A549 (cell line): ENCODE measurements around the gene OR10AD1. TPM values are rescaled to one million over a fixed set of nuclear protein-coding genes. Genes with fewer than 3 reads are reported as not detected.

Experiments used
- ATAC-seq, 2 experiments: fragments of 200-7000 bp in 1 of 2; fragments of >200 bp in 1 of 2; cut with Nextera tagmentation in 1 of 2; cut with Tn5 transposase in 1 of 2; 3 replicates each; pipeline versions ENCODE4 v1.8.0 to v1.9.1; 2018 to 2020; ENCODE audit warnings: mild to moderate bottlenecking in 1 of 2, moderate library complexity in 1 of 2
- CTCF ChIA-PET: fragments of 300-600 bp; sonication (Branson Sonifier 250); formaldehyde crosslinking; extraction: SDS; loops from one replicate; lab custom pipeline; 2021; ENCODE audit warnings: antibody characterized with exemption, inconsistent platforms; lab: Yijun Ruan, JAX
- POLR2A ChIA-PET: fragments of 350-600 bp; formaldehyde crosslinking; extraction: SDS; loops from one replicate; lab custom pipeline; 2021; ENCODE audit warnings: antibody characterized with exemption, inconsistent platforms; lab: Yijun Ruan, JAX
- DNase-seq, 2 experiments: peaks; one replicate each; pipeline versions ENCODE4 v3.0.0 to v3.0.0-alpha.2; 2011 to 2016; ENCODE audit warnings: low read depth in 1 of 2, low spot score in 1 of 2
- FAIRE-seq: peaks from 2 replicates; lab custom pipeline; 2011; peaks lifted over from hg19 to GRCh38; lab: Jason Lieb, UNC
- H3K27ac ChIP-seq, 2 experiments: fragments of >200 bp; sonication (Bioruptor Twin); formaldehyde crosslinking; 3 replicates each; pipeline ENCODE4 v1.5.1; 2016 to 2017
- H3K4me1 ChIP-seq: fragments of >200 bp; sonication (Bioruptor Twin); formaldehyde crosslinking; 3 replicates; pipeline ENCODE4 v1.6.1; 2016
- H3K4me2 ChIP-seq: fragments of >200 bp; sonication (Bioruptor Twin); formaldehyde crosslinking; 3 replicates; pipeline ENCODE4 v1.6.1; 2016
- H3K4me3 ChIP-seq: fragments of >200 bp; sonication (Bioruptor Twin); formaldehyde crosslinking; 3 replicates; pipeline ENCODE4 v1.5.1; 2016
- H3K9me3 ChIP-seq: fragments of >200 bp; sonication (Bioruptor Twin); formaldehyde crosslinking; 3 replicates; pipeline ENCODE4 v1.6.1; 2016
- CBX2 ChIP-seq: fragments of 200-600 bp; sonication (generic); IDR thresholded peaks from 2 replicates; pipeline ENCODE4 v1.6.1; 2016; ENCODE audit warnings: low read depth, mild to moderate bottlenecking, borderline replicate concordance
- CBX8 ChIP-seq: fragments of 200-600 bp; sonication (generic); IDR thresholded peaks from 2 replicates; pipeline ENCODE4 v1.6.1; 2016
- EHF ChIP-seq: fragments of 250-450 bp; sonication (Bioruptor Pico); IDR thresholded peaks from 2 replicates; pipeline ENCODE4 v1.5.0; 2020; ENCODE audit warnings: mild to moderate bottlenecking
- EHMT2 ChIP-seq: fragments of 200-600 bp; sonication (generic); IDR thresholded peaks from 2 replicates; pipeline ENCODE4 v1.6.1; 2016; ENCODE audit warnings: antibody characterized with exemption, low read depth, mild to moderate bottlenecking, moderate library complexity
- FOSB ChIP-seq: fragments of 250-450 bp; sonication (Bioruptor Pico); IDR thresholded peaks from 2 replicates; pipeline ENCODE4 v1.5.0; 2020; ENCODE audit warnings: mild to moderate bottlenecking, moderate library complexity
- FOSL2 ChIP-seq, 2 experiments: fragments of 450-650 bp in 1 of 2; fragments of >200 bp in 1 of 2; sonication (Bioruptor Twin) in 1 of 2; formaldehyde crosslinking; IDR thresholded peaks; 2 replicates each; pipeline versions ENCODE4 v1.5.0 to v1.6.1; 2016 to 2020; ENCODE audit warnings: mild to moderate bottlenecking in 1 of 2, moderate library complexity in 1 of 2
- HEYL ChIP-seq: fragments of 250-450 bp; sonication (Bioruptor Pico); IDR thresholded peaks from 2 replicates; pipeline ENCODE4 v1.8.0; 2021; ENCODE audit warnings: mild to moderate bottlenecking, moderate library complexity
- HOXA7 ChIP-seq: fragments of 250-450 bp; sonication (Bioruptor Pico); IDR thresholded peaks from 2 replicates; pipeline ENCODE4 v1.5.0; 2020; ENCODE audit warnings: mild to moderate bottlenecking, moderate library complexity
- JUN ChIP-seq, 2 experiments: fragments of >200 bp; sonication (Bioruptor Twin); formaldehyde crosslinking; IDR thresholded peaks; 2 replicates in 1 of 2; 3 replicates in 1 of 2; pipeline ENCODE4 v1.6.1; 2016 to 2017
- MAZ ChIP-seq: fragments of 150-350 bp; IDR thresholded peaks from 2 replicates; pipeline ENCODE4 v1.6.1; 2014; ENCODE audit warnings: antibody characterized with exemption, low read depth, low read length, borderline replicate concordance
- NFE2L2 ChIP-seq: fragments of 150-350 bp; conservative IDR thresholded peaks from 2 replicates; pipeline ENCODE4 v1.6.1; 2014; ENCODE audit warnings: low read length
- NR3C1 ChIP-seq: fragments of >200 bp; sonication (Bioruptor Twin); formaldehyde crosslinking; IDR thresholded peaks from 3 replicates; pipeline ENCODE4 v1.6.1; 2017
- PHF8 ChIP-seq: fragments of 200-600 bp; sonication (generic); IDR thresholded peaks from 2 replicates; pipeline ENCODE4 v1.6.1; 2016; ENCODE audit warnings: low read depth, mild to moderate bottlenecking, antibody characterized with exemption, moderate library complexity, borderline replicate concordance
- POLR2A ChIP-seq: IDR thresholded peaks from 2 replicates; pipeline ENCODE4 v1.6.1; 2012; ENCODE audit warnings: mild to moderate bottlenecking, low read length
- POLR2AphosphoS2 ChIP-seq: conservative IDR thresholded peaks from 2 replicates; pipeline ENCODE4 v1.6.1; 2012; ENCODE audit warnings: low read length, improper control_type of control experiment, inconsistent platforms
- RAD21 ChIP-seq, 2 experiments: fragments of >200 bp in 1 of 2; sonication (Bioruptor Twin) in 1 of 2; formaldehyde crosslinking in 1 of 2; IDR thresholded peaks in 1 of 2; conservative IDR thresholded peaks in 1 of 2; 2 replicates in 1 of 2; 3 replicates in 1 of 2; pipeline ENCODE4 v1.6.1; 2012 to 2018; ENCODE audit warnings: inconsistent platforms in 1 of 2
- RNF2 ChIP-seq: fragments of 200-600 bp; sonication (generic); IDR thresholded peaks from 2 replicates; pipeline ENCODE4 v1.6.1; 2016; ENCODE audit warnings: low read depth, mild to moderate bottlenecking, antibody characterized with exemption, moderate library complexity, borderline replicate concordance
- SREBF2 ChIP-seq: fragments of 450-650 bp; IDR thresholded peaks from 2 replicates; pipeline ENCODE4 v1.6.1; 2014; ENCODE audit warnings: mild to moderate bottlenecking, moderate library complexity
- TFCP2L1 ChIP-seq: fragments of 250-450 bp; sonication (Bioruptor Pico); IDR thresholded peaks from 2 replicates; pipeline ENCODE4 v1.5.0; 2021; ENCODE audit warnings: mild to moderate bottlenecking
- ZC3H11A ChIP-seq: fragments of 450-650 bp; IDR thresholded peaks from 2 replicates; pipeline ENCODE4 v1.6.1; 2014; ENCODE audit warnings: antibody characterized with exemption, mild to moderate bottlenecking
- ZFP36 ChIP-seq: fragments of 450-650 bp; IDR thresholded peaks from 2 replicates; pipeline ENCODE4 v1.6.1; 2014; ENCODE audit warnings: borderline replicate concordance; ENCODE audit not compliant: partially characterized antibody
- WGBS: methylation state at CpG from one replicate; pipeline ENCODE4 v1.1.6; 2017; ENCODE audit errors: missing lambda C conversion rate; 5-methylcytosine and 5-hydroxymethylcytosine counted together
- polyA plus RNA-seq, 4 experiments: library from polyadenylated mRNA; depleted of rRNA in 3 of 4; stranded (reverse); fragments of >200 nt; fragmentation: RNase III in 1 of 4; extraction: RNeasy Plus Mini Kit Qiagen cat#74134 plus additional on column Dnase treatment in 1 of 4; gene quantifications; 2 replicates in 3 of 4; 3 replicates in 1 of 4; pipeline ENCODE4 v1.2.3, GENCODE V29; 2011 to 2017
- TF ChIP-seq, protein P1 (sequence below): fragments of >200 bp; sonication (Bioruptor Twin); formaldehyde crosslinking; IDR thresholded peaks from 2 replicates; pipeline ENCODE4 v1.6.1; 2016
- TF ChIP-seq, protein P2 (sequence below): IDR thresholded peaks from 2 replicates; pipeline ENCODE4 v1.6.1; 2012; ENCODE audit warnings: low read depth, borderline replicate concordance
- TF ChIP-seq, protein P3 (sequence below): IDR thresholded peaks from 2 replicates; pipeline ENCODE4 v1.6.1; 2012
- TF ChIP-seq, protein P4 (sequence below): IDR thresholded peaks from 2 replicates; pipeline ENCODE4 v1.6.1; 2012
- TF ChIP-seq, protein P5 (sequence below): fragments of >200 bp; sonication (Bioruptor Twin); formaldehyde crosslinking; IDR thresholded peaks from 3 replicates; pipeline ENCODE4 v1.6.1; 2016

OR10AD1 gene
- polyA plus RNA-seq, 2 of the 4 experiments (the other 2 are of a cell fraction), result not detected

DNA sequence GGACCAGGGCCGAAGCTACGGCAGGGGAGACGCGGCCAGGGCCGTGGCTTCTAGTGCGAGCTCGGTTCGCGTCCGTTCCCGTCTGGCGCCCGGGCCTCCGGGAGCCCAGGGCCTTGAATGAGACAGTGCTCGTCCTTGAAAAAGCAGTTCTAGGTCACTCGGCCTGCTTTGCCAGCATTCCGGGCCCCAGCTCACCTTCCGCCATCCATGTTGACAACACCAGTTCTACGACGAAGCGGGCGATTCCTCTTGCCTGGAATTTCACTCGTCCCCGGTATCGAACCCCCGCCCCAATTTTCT lies 4.5 kb downstream of the OR10AD1 start:
- peaks cover 45% of the 10 kb centered on the region for H3K4me1 ChIP-seq
- H3K4me2 ChIP-seq, result peak overlapping the region; percentile 87
- peak overlapping the region; percentile 66 for H3K4me3 ChIP-seq
- H3K9me3 ChIP-seq, result peaks cover under 1% of the 10 kb centered on the region; the same call in 2 of the 3 replicates
- no peak for DNase-seq
- TF ChIP-seq EHF (CRISPR knock-in tag) (no peak), ZC3H11A (no peak), POLR2AphosphoS2 (no peak), MAZ (no peak), RAD21 (conservative IDR thresholded peaks at IDR 0.05 in 1 of 2, IDR thresholded peaks at IDR 0.05 in 1 of 2) (no peak), RNF2 (no peak), NFE2L2 (no peak), FOSB (no peak), ZFP36 (no peak), NR3C1 (no peak), HOXA7 (CRISPR knock-in tag) (no peak), SREBF2 (no peak), EHMT2 (no peak), CBX2 (no peak), FOSL2 (IDR thresholded peaks at IDR 0.05) (no peak), FOSL2 (CRISPR knock-in tag; IDR thresholded peaks at IDR 0.05) (no peak), HEYL (no peak)
- TF ChIP-seq, protein P1, sequence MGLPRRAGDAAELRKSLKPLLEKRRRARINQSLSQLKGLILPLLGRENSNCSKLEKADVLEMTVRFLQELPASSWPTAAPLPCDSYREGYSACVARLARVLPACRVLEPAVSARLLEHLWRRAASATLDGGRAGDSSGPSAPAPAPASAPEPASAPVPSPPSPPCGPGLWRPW, result no peak
- TF ChIP-seq, protein P2, sequence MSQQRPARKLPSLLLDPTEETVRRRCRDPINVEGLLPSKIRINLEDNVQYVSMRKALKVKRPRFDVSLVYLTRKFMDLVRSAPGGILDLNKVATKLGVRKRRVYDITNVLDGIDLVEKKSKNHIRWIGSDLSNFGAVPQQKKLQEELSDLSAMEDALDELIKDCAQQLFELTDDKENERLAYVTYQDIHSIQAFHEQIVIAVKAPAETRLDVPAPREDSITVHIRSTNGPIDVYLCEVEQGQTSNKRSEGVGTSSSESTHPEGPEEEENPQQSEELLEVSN, result no peak
- TF ChIP-seq, protein P3, sequence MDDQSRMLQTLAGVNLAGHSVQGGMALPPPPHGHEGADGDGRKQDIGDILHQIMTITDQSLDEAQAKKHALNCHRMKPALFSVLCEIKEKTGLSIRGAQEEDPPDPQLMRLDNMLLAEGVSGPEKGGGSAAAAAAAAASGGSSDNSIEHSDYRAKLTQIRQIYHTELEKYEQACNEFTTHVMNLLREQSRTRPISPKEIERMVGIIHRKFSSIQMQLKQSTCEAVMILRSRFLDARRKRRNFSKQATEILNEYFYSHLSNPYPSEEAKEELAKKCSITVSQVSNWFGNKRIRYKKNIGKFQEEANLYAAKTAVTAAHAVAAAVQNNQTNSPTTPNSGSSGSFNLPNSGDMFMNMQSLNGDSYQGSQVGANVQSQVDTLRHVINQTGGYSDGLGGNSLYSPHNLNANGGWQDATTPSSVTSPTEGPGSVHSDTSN, result no peak
- TF ChIP-seq, all 56 proteins: peak for 0
- H3K27ac ChIP-seq, result peak overlapping the region; percentile 86 to 93
- ChIA-PET CTCF (interaction anchor here (0.6 to 5.8 kb wide), 5 partner anchors 9 to 472 kb away, joined by 3 to 63 read pairs (median 15); partner anchors contain the start of gene CCDC184), POLR2A (interaction anchor here (0.5 to 2.6 kb wide), 6 partner anchors 16 to 594 kb away, joined by 3 to 10 read pairs (median 4); partner anchors contain the start of genes ASB8 and TMEM106C)
- FAIRE-seq (no peak), ATAC-seq (peak; percentile 2 to 4; a peak in 2 of 6 replicates)
- 42% methylated on average over 26 of the region's 26 CpGs for WGBS

DNA sequence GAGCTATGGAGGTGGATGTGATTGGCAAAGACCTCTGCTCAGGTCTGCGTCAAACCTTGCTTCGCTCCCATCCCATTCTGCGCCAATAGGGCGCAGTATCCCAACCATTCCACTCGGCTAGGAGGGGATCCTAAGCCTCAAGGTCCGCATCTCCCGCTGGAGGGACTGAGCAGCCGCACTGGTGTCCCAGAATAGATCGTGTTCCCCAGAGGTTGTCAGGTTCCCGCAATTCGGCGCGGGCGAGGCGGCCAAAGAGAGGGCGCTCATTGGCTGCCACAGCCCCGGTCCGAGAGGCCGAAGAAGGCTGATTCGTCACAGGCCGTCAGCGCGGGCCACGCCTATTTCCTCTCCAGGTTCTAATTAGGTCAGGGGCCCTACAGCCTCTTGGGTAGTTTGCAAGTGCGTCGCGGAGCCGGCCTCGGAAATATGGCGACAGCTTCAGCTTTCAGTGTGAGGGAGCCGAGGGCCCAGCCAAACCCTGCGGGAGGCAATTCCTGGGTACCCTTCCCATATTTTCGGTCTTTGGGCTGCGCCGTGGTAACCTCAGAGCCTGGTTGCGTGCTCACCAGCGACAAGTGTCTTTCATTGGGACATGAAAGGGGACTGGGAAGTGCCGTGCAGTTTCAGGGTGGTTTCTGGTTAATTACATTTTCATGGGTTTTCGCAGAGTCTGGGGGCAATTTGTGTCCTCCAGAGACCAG lies 5.0 kb downstream of the OR10AD1 start:
- DNase-seq (peak; percentile 93 to 98), ATAC-seq (peak; percentile 93 to 96), FAIRE-seq (no peak)
- H3K4me3 ChIP-seq, result peak overlapping the region; percentile 66
- 3% methylated on average over 36 of the region's 39 CpGs for WGBS
- TF ChIP-seq, protein P2, result peak; percentile 78; the same call in 1 of the 2 replicates
- TF ChIP-seq CBX8, result no peak
- peak; percentile 77 for TF ChIP-seq POLR2A
- TF ChIP-seq, protein P4, sequence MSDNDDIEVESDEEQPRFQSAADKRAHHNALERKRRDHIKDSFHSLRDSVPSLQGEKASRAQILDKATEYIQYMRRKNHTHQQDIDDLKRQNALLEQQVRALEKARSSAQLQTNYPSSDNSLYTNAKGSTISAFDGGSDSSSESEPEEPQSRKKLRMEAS, result peak; percentile 82
- peak; percentile 42 to 81; a peak in 4 of 5 replicates for TF ChIP-seq JUN (IDR thresholded peaks at IDR 0.05)
- TF ChIP-seq, protein P5, sequence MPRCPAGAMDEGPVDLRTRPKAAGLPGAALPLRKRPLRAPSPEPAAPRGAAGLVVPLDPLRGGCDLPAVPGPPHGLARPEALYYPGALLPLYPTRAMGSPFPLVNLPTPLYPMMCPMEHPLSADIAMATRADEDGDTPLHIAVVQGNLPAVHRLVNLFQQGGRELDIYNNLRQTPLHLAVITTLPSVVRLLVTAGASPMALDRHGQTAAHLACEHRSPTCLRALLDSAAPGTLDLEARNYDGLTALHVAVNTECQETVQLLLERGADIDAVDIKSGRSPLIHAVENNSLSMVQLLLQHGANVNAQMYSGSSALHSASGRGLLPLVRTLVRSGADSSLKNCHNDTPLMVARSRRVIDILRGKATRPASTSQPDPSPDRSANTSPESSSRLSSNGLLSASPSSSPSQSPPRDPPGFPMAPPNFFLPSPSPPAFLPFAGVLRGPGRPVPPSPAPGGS, result 0 out of 3 replicates have a peak, but pooled peaks have one; percentile 23
- TF ChIP-seq PHF8, result peak; percentile 87; the same call in 1 of the 2 replicates
- 0 out of 2 replicates have a peak, but pooled peaks have one; percentile 39 for TF ChIP-seq TFCP2L1 (CRISPR knock-in tag)
- TF ChIP-seq SREBF2, result no peak
- peaks cover 50% of the 10 kb centered on the region for H3K4me1 ChIP-seq
- POLR2A ChIA-PET, result interaction anchor here (0.5 to 2.6 kb wide), 8 partner anchors 9 to 421 kb away, joined by 3 to 10 read pairs (median 4); partner anchors contain the start of genes ASB8, TMEM106C and VDR
- H3K4me2 ChIP-seq, result peak overlapping the region; percentile 87
- peak overlapping the region; percentile 86 to 93 for H3K27ac ChIP-seq
- H3K9me3 ChIP-seq, result no peaks in the 10 kb centered on the region; the same call in 2 of the 3 replicates
- CTCF ChIA-PET, result interaction anchor here (0.6 to 5.8 kb wide), 10 partner anchors 9 to 483 kb away, joined by 3 to 63 read pairs (median 4); partner anchors contain the start of genes CCDC184 and PFKM
